ENCODE results near the gene PPM1E.
"Not testable (repeated sequence)": the region's sequence is repeated elsewhere in the genome, so short reads cannot be mapped to it uniquely, and the experiment has no call there.

The PPM1E gene

GRCh38 chr17:58783380-58783779 is 27.7 kb downstream of the PPM1E start:
- no peak for DNase-seq

GRCh38 chr17:58785097-58785496 is 29.4 kb downstream of the PPM1E start:
- DNase-seq: no peak

GRCh38 chr17:58786586-58787295 is 31.1 kb downstream of the PPM1E start:
- no peak for DNase-seq

- no peak for DNase-seq
These were observed 32.5 kb downstream of the PPM1E start for GRCh38 chr17:58788199-58788598.

GRCh38 chr17:58789160-58789559 is 33.5 kb downstream of the PPM1E start:
- DNase-seq: no peak

- no peak for DNase-seq
These were observed 34.2 kb downstream of the PPM1E start for GRCh38 chr17:58789831-58790230.

GRCh38 chr17:58794508-58794907 is 38.9 kb downstream of the PPM1E start:
- not testable (repeated sequence) for DNase-seq

- no peak for DNase-seq
These were observed 46.5 kb downstream of the PPM1E start for GRCh38 chr17:58802188-58802587.

- no peak for DNase-seq
These were observed 50.4 kb downstream of the PPM1E start for GRCh38 chr17:58806046-58806445.

GRCh38 chr17:58808609-58809563 is 53.2 kb downstream of the PPM1E start:
- no peak for DNase-seq

GRCh38 chr17:58809564-58809936 is 53.9 kb downstream of the PPM1E start:
- no peak for DNase-seq

GRCh38 chr17:58811290-58811689 is 55.6 kb downstream of the PPM1E start:
- no peak for DNase-seq

- no peak for DNase-seq
These were observed 58.1 kb downstream of the PPM1E start for GRCh38 chr17:58813712-58814111.

GRCh38 chr17:58818654-58819053 is 63.0 kb downstream of the PPM1E start:
- DNase-seq: no peak

- no peak for DNase-seq
These were observed 66.7 kb downstream of the PPM1E start for GRCh38 chr17:58822148-58823050.

- no peak for DNase-seq
These were observed 67.4 kb downstream of the PPM1E start for GRCh38 chr17:58823051-58823525.

- no peak for DNase-seq
These were observed 73.6 kb downstream of the PPM1E start for GRCh38 chr17:58829172-58829637.

- DNase-seq: no peak
These were observed 76.1 kb downstream of the PPM1E start for GRCh38 chr17:58831780-58832179.

- no peak for DNase-seq
These were observed 76.9 kb downstream of the PPM1E start for GRCh38 chr17:58832514-58832913.

- DNase-seq: no peak
These were observed 82.0 kb downstream of the PPM1E start for GRCh38 chr17:58837699-58838098.

- no peak for DNase-seq
These were observed 85.4 kb downstream of the PPM1E start for GRCh38 chr17:58840820-58841612.

GRCh38 chr17:58846413-58846812 is 90.8 kb downstream of the PPM1E start:
- DNase-seq: not testable (repeated sequence)
